Stimulated activated CD4-positive, alpha-beta T cell treated with anti-CD3 and anti-CD28 coated beads, TNF-alpha, amount 100 ng/mL, for 24 hours (primary cell): ENCODE results near the gene WFIKKN2.
A peak's percentile ranks its signal among the peaks of the same experiment; 100 is the strongest.

Experiments
- DNase-seq, 3 experiments: peaks; one replicate each; pipeline ENCODE4 v3.0.0-alpha.2; 2020; ENCODE audit warnings: low read depth in 3 of 3

WFIKKN2 gene

DNA sequence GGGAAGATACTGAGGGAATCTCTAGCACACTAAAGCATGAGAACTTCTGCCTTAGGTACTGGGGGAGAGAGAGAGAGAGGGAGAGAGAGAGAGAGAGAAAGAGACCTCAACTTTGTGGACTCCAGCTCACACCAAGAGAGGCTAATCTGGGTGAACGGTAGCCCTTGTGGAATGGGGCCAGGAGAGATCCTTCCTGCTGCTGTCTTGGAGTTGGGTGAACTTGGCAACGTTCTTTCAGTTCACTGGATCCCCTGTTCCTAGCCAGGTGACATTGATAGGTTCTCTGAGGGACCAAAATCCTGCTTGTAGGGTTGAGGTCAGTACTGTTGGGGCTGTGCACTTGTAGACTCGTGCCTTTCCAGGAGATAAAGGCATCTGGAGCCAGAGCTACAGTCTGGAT is 26.5 kb upstream of the WFIKKN2 start:
- DNase-seq = no peak

- DNase-seq = no peak
Measured at GRCh38 chr17:50813583-50813982, 21.8 kb upstream of the WFIKKN2 start.

DNA sequence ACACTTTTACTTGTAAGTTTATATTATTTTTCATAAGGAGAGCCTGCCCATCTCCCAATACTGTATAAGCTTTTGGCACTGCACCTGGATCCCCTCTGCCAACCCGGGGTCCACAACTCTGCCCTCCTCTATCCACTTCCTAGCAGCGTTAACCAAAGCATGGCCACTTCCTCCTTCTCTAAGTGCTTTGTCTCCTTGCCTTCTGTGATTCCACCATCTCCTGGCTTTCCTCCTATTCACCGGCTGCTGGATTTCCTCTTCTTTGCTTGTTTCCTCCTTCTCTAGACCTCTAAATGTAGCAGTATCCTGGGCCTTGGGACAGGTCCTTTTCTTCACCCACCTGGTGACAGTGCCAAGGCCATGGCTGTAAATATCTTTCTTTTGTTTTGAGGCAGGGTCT is 20.0 kb upstream of the WFIKKN2 start:
- no peak for DNase-seq

DNA sequence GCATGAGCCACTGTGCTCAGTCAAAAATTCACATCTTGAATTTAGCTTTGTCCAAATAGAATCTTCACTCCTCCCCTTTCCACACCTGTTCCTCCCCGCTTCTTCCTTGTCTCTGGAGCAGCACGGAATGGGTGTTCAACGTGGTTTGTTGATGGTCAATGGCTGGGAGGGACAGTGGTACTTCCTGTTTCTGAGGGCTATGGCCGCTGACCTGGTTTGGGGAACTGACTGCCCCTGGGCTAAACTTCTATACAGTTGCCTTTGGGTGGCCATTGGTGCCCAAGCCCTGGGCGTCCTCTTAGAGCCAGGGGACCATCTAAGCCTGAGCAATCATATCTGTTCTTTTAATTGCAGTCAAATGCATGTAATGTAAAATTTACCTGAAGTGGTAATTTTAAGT is 19.1 kb upstream of the WFIKKN2 start:
- no peak for DNase-seq

DNA sequence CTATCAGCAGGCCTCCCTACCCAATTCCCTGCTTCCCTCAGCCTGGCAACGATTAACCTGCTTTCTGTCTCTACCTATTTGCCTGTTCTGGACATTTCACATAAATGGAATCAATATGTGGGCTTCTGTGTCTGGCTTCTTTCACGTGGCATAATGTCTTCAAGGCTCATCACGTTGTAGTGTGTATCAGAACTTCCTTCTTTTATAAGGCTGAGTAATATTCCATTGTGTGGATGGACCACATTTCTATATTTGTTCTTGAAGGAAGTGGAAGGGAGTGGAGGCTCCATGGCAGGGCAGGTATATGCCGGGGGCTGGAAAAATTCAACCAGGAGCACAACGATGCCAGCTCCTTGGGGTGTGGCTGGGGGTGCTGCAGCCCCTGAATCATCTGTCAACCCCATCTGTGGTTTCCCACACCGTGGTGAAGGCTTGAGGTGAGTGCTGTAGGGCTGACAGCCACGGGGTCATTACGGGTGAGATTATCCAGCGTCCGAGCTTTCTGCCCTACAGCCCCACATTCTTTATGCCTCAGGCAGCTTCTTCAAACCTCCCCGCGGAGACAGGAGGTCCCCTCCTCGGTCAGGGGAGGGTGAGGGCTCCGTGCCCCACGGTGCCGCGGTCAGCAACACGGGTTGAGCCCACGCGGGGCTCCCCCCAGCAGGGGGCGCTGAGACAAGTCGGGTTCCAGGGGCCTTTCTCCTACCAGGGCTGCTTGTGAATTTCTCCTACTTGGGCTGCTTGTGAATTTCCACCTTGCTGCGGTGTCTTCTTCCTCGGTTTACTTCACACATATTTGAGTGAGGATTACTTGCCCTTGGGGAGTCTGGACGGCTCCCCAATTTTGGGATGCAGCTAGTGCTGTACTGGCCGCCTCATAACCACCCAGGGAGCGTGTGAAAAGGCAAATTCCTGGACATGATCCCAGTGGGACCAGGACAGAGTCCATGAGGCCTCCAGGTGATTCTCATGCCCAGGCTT is 18.3 kb upstream of the WFIKKN2 start:
- DNase-seq = peak; percentile 25 to 55 (median 40)

DNA sequence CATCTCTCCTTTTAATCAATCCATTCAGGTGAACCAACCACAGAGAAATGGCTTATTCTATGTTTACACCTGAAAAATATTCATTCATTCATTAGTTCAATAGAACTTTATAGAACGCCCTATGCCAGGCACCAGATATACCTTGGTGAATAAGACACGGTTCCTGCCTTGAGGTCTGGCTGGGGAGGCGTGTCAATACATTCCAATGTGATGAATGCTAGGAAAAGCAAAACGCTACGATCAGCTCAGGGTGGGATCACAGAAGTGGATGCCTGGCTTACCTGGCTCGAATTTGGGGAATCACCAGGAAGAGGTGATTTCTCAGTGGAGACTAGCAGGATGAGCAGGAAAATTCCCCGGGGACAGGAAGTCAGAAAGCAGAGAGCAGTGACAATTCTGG is 17.5 kb upstream of the WFIKKN2 start:
- DNase-seq = no peak

GRCh38 chr17:50818261-50818660 is 17.1 kb upstream of the WFIKKN2 start:
- no peak for DNase-seq

GRCh38 chr17:50818921-50819657 is 16.3 kb upstream of the WFIKKN2 start:
- no peak for DNase-seq

GRCh38 chr17:50820651-50821050 is 14.7 kb upstream of the WFIKKN2 start:
- DNase-seq = no peak

- no peak for DNase-seq
Measured at GRCh38 chr17:50822550-50822949, 12.8 kb upstream of the WFIKKN2 start.

DNA sequence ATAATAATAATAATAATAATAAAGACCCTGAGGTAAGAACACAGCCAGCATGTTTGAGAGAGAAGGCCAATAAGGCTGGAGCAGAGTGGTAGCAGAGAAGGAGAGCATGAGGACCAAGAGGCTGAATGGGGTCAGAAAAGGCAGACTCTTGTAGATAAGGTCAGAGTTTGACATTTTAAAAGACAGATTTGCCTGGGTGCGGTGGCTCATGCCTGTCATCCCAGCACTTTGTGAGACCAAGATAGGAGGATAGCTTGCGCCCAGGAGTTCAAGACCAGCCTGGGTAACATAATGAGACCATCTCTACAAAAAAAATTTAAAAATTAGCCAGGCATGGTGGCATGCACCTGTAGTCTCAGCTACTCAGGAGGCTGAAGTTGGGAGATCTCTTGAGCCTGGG is 11.0 kb upstream of the WFIKKN2 start:
- DNase-seq = no peak

- no peak for DNase-seq
Measured at GRCh38 chr17:50825188-50825587, 10.2 kb upstream of the WFIKKN2 start.

DNA sequence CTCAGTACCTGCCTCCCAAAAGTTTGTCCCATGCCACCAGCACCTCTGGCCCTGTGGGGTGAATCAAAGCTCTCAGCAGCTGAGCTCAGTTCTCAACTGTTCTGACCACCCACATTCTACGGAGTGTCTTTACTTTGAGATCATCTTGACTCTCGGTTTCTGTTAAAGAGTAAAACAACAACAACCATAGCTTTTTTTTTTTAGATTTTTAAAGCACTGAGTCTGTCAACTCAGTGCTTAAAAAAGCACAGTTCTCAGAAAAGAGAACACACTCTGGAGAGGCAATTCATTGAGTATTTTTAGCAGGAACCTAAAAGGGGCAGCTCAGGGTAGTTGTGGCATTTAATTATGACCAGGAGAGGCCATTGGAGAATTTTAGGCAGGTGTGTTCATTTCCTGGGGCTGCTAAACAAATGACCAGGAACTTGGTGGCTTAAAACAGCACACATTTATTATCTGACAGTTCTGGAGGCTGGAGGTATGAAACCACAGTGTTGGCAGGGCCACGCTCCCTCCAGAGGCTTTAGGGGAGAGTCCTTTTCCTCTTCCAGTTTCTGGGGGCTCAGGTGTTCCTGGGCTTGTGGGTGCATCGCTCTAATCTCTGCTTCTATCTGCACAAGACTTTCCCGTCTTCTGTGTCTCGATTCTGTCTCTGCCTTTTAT is 6.7 kb upstream of the WFIKKN2 start:
- DNase-seq = no peak

DNA sequence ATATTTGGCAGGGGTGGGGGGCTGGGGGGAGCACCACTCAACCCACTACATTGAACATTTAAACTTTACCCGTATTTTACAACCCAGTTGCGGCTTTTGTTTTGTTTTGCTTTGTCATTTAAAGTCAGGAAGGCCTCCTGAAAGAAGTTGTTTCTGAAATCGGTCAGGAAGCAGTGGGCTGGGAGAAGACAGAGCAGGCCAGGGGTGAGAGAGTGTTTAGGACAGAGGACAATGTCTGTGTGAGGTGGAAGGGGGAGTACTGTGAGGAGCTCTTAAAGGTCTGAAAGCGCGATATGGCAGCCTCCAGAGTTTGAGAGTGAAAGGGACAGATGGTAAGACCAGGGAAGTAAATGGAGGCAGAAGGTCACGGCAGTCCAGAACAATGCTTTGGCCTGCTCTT is 6.1 kb upstream of the WFIKKN2 start:
- DNase-seq = no peak

GRCh38 chr17:50830352-50830751 is 5.0 kb upstream of the WFIKKN2 start:
- no peak for DNase-seq

DNA sequence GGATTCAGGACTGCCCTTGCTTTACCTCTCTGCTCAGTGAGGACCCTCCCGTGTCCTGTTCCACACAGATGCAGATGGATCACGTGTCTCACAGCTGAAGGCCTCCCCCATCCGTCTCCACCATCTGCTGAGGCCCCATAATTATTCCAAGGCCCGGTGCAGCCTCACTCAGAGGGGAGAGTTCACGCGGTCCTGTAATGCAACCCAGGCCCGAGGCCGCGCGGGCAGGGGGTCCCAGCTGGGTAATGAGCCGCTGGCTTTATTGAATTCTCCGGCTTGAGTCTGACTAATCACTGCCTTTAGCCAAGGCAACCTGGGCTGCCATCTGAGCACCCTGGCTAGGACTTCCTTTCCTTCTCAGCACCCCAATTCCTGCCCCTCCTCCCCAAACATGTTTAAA is 4.4 kb upstream of the WFIKKN2 start:
- DNase-seq = no peak

DNA sequence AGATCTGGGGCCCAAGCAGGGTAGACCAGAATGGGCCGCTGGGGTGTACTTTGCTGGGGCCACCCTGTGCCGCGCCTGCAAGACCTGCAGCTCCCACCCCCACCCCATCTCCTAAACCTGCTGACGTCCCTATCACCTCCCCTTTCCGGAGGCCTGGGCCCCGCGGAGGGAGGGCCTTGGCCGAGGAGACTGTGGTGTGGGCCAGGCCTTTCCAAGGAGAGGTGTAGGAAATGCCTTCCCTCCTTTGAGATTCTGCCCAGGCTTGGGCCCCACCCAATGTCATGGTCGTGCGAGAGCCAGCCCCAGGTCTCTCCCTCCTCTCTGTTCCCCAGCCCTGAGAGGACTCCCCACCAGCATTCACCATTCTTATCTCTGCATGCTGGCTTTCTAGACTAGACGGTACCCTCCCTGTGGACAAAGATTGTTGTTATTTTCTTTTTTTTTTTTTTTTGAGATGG is 3.9 kb upstream of the WFIKKN2 start:
- no peak for DNase-seq

DNA sequence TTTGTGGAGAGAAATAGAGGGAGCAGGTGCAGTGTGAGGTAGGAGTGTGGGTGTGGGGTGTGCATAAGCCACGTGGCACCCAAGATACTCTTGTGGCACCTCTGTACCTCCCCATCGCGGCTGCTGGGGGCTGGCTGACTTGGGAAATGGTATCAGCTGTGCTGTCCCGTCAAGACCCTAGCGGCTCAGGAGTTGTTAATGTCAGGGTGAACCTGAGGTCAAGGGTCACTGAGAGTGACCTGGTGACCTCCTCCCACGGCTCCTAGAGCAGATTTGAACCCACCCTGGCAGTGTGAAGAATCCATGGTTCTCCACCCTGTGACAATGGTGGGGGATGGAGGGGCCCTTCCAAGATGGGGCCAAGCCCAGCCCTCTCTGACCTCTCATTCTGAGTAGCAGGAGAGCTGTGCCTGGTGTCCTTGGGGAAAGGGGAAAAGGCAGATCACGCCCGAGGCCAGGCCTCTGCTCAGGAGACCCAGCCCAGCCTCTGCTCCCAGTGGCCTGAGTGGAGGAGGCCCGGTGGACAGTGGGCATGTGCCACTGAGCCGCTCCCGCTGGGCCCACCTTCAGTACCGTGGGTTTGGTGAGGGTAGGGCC is 3.0 kb upstream of the WFIKKN2 start:
- no peak for DNase-seq

GRCh38 chr17:50832864-50833381 is 2.5 kb upstream of the WFIKKN2 start:
- no peak for DNase-seq

- no peak for DNase-seq
Measured at GRCh38 chr17:50833510-50834428, 1.6 kb upstream of the WFIKKN2 start.
